ENCODE results near the gene NSRP1.
"Not testable (repeated sequence)": the region's sequence is repeated elsewhere in the genome, so short reads cannot be mapped to it uniquely, and the experiment has no call there.

Gene NSRP1

DNA sequence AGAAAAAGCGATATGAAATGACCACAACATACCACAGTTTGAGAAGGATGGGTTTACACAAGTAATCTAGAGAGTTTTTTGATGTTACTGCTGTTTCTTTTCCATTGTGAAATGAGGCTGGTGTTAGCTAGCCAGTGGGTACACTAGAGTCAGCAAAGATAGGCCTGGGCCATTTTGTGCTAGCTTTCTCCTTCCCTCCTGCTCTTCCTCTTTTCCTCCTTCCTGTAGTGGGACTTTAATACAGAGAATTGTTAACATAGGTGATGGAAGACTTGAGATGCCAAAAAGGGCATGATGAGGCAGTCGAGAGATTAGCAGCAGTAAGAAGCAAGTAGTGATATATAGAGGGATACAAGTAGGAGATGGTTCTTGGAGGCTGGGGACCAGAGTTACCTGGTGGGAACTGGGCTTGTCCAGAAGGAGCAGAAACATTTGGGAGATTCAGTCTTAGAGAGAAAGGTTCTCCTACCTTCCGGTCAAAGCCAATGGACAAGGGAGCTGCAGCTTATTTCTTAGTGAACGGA is 7.7 kb downstream of the NSRP1 start:
- DNase-seq (ENCODE audit: low read depth, low spot score), result no peak

DNA sequence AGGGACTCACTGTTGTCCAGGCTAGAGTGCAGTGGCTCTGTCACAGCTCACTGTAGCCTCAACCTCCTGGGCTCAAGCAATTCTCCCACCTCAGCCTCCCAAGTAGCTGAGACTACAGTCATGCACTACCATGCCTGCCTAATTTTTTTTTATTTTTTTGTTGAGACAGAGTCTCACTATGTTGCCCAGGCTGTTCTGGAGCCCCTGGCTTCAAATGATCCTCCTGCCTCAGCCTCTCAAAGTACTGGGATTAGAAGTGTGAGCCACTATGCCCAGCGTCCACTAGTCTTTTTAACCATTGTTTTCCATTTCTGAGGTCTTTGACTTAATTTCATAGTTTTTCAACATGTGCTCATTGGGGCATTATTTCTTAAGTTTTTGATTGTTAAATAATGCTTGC is 13.5 kb downstream of the NSRP1 start:
- DNase-seq (ENCODE audit: low read depth, low spot score), result no peak

DNA sequence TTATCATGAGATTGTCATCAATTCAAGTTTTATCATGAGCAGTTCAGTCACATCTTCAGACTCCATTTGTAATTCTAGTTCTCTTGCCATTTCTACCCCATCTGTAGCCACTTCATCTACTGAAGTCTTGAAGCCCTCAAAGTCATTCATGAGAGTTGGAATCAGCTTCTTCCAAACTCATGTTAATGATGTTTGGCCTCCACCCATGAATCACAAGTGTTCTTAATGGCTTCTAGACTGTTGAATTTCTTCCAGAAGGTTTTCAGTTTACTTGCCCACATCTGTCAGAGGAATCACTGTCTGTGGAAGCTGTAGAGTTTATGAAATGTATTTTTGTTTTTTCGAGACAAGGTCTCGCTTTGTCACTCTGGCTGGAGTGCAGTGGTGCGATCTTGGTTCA is 16.0 kb downstream of the NSRP1 start:
- no peak for DNase-seq (ENCODE audit: low read depth, low spot score)

DNA sequence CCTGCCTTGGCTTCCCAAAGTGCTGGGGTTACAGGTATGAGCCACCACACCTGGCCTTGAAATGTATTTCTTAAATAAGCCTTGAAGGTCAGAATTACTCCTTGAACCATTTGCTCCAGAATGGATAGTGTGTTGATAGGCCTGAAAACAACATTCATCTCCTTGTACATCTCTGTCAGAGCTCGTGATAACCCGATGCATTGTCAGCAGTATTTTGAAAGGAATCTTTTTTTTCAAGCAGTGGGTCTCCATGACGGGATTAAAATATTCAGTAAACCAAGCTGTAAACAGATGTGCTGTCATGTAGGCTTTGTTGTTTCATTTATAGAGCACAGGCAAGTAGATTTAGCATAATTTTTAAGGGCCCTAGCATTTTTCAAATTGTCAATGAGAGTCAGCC is 16.6 kb downstream of the NSRP1 start:
- no peak for DNase-seq (ENCODE audit: low read depth, low spot score)

DNA sequence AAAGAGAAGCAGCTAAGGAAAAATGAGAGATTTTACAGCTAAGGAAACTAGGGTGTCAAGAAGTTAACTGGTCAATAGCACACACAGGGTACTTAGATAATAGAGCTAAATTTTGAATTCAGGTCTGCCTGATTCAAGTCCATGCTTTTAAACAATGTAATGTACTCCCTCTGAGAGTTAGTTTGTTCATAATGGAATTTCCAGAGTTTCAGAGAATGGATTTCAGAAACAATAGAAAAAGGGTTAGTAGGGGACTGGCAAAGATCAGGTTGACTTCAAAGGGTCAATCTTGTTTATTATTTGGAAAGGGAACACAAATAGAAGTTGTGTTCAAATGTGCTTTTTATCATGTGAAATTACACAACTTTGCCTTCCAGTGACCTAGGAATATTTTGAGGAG is 17.9 kb downstream of the NSRP1 start:
- no peak for DNase-seq (ENCODE audit: low read depth, low spot score)

DNA sequence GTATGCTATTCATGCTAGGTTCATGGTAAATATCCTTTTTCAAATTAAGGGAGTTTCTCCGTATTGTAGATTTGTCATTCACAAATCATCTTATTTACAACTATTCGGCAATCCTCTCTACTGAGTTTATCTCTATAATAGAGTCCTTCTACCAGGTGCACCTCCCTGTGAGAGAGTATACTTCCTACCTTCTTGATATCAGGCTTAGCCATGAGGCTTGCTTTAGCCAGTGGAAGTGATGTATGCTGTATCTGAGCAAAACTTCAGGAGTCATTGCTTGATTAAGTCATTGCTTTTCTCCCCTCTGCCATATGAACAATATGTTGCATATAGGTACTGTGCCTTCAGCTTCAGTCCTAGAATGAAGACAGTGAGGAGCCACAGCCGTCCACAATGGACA is 20.5 kb downstream of the NSRP1 start:
- no peak for DNase-seq (ENCODE audit: low read depth, low spot score)

DNA sequence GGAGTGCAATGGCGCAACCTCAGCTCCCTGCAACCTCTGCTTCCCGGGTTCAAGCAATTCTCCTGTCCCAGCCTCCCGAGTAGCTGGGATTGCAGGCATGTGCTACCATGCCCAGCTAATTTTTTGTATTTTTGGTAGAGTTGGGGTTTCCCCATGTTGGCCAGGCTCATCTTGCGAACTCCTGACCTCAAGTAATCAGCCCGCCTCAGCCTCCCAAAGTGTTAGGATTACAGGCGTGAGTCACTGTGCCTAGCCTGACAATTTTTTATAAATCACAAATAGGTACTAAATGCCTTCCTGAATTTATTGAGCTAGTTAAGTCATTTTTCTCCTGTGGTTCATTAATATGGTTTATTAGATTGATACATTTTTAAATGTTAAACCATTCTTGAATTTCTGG is 31.2 kb downstream of the NSRP1 start:
- DNase-seq (ENCODE audit: low read depth, low spot score), result not testable (repeated sequence)

DNA sequence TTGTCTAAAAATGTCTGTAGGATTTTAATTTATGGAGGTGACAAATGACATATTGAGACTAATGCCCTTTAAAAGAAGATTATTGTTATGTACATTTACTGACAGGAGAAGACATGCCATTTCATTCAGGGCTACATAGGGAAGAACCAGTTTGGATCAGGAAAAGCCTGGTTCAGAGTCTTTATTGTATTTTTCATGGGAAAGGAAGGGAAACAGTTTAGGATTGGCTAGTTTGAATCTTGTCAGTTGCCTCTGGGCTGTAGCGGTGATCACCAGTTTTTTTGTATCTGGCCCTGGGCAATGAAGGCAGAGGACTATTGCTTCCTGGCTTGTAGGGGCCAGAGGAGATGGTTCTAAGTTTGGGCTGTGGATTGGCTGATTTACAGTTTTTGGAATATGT is 31.8 kb downstream of the NSRP1 start:
- no peak for DNase-seq (ENCODE audit: low read depth, low spot score)

DNA sequence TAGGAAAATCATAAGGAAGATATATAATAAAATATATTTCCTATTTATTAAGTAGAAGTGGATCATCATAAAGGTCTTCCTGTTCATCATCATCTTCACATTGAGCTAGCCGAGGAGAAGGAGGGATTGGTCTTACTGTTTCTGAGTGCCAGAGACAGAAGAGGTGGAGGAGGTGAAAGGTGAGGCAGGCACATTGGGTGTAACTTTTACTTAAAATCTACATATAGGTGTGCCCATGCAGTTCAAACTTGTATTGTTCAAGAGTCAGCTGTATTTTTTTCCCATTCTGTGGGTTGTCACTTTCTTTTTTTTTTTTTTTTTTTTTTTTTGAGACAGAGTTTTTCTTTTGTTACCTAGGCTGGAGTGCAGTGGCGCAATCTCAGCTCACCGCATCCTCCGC is 34.9 kb downstream of the NSRP1 start:
- DNase-seq (ENCODE audit: low read depth, low spot score), result no peak

DNA sequence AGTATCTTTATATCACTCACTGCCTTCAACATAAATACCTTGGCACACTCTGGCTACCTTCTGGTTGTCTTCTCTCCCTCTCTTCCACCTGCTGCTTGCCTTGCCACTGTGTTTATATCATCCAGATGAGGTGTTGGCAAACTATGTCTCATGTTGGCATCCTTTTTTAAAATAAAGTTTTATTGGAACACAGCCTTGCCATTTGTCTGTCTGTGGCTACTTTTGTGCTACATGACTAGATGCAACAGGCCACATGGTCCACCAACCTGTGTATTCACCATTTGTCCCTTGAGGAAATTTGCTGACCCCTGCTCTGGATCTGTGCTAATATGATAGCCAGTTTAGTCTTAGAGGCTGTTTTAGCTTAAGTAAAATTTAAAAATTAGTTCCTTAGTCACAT is 36.8 kb downstream of the NSRP1 start:
- DNase-seq (ENCODE audit: low read depth, low spot score), result no peak

DNA sequence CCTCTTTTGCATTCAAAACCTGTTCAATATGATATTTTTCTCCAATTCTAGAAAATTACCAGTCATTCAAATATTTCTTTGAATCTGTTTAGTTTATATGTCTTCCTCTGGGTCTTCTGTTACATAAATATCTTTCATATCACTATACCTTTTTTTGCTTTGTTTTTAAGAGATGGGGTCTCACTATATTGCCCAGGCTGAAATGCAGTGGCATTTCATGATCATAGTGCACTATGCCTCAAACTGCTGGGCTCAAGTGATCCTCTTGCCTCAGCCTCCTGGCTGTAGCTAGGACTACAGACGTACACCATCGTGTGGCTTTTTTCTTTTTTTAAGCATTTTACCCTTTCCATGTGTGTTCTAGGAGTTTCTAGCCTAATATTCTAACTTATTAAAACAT is 38.8 kb downstream of the NSRP1 start:
- DNase-seq (ENCODE audit: low read depth, low spot score), result no peak

DNA sequence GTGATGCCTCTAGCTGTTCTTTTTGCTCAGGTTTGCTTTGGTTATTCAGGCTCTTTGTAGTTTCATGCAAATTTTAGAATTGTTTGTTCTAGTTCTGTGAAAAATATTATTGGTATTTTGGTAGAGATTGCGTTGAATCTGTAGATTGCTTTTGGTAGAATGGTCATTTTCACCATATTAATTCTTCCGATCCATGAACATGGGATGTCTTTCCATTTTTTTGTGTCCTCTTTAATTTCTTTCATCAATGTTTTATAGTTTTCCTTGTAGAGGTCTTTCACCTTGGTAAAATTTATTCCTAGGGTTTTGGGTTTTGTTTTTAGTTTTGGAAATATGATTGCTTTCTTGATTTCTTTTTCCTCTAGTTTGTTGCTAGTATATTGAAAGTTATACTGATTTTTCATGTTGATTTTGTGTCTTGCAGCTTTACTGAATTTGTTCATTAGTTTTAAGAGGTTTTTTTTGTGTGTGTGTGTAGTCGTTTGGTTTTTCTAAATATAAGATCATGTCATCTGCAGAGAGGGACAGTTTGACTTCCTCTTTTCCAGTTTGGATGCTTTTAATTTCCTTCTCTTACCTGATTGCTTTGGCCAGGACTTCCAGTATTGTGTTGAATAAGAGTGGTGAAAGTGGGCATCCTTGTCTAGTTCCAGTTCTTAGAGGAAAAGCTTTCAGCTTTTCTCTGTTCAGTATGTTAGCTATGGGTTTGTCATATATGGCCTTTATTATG is 42.4 kb downstream of the NSRP1 start:
- DNase-seq (ENCODE audit: low read depth, low spot score), result no peak

DNA sequence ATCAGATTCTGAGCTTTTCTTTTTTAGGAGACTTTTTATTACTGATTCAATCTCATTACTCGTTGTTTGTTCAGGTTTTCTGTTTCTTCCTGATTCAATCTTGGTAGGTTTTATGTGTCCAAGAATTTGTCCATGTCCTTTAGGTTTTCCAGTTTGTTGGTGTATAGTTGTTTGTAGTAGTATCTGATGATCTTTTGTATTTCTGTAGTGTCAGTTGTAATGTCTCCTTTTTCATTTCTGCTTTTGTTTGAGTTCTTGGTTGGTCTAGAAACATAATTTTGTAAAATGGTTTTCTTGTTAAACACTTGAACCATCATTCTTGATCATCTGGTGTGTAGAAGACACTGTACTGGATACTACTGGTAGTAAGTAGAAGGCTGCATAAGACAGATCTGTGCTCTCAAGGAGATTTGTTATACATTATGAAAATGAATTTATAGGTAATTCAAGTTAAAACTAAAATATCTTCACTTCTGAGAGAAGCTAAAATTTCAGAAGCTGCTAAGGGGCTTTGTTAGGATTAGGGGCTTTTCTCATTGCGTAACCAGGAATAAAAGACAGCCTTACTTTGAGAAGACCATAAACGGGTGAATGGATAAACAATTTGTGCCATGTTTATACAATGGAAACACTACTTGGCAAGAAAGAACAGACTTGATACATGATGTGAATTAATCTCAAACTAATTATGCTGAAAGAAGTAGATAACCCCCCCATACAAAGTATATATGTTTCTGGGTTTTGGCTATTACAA is 44.0 kb downstream of the NSRP1 start:
- no peak for DNase-seq (ENCODE audit: low read depth, low spot score)

DNA sequence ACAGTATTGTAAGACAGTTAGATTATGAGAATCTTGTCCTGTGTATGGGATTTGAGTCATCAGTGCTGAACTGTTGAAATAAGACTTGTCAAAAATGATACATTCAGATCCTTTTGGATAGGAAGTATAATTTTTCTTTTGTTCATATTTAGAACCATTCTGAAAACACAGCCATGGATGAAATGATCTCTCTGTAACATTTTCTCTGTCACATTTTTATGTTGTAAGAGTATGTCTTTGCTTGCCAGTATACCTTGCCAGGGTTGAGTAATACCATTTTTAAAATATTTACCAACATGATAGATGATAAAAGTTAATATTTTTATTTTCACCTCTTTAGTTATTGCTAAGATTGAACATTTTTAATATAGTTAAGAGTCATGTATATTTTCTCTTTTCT is 45.0 kb downstream of the NSRP1 start:
- no peak for DNase-seq (ENCODE audit: low read depth, low spot score)

DNA sequence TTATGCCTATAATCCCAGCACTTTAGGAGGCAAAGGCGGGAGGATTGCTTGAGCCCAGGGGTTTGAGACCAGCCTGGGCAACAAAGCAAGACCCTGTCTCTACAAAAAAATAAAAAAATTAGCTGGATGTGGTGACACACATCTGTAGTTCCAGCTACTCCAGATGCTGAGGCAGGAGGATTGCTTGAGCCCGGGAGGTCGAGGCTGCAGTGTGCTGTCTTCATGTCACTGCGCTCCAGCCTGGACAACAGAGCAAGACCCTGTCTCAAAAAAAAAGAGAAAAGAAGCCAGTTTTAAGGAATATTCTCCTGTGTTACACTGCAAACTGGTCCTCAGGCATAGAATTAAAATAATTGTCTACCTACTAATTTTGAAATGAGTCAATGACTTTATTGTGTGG is 47.9 kb downstream of the NSRP1 start:
- DNase-seq (ENCODE audit: low read depth, low spot score), result no peak

DNA sequence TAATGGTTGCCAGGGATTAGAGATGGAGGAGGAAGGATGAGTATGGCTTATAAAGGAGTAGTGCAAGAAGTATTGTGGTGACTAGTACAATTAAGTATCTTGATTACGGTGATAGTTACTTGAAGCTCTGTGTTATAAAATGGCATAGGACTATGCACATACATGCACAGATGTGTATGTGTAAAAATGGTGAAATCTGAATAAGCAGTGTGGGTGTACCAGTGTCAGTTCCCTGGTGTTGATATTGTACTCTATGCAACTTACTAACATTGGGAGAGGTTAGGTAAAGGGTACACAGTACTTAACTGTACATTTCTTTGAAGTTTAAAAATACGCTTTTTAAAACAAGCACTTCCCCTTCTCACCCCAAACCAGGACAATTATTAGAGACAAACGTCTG is 48.5 kb downstream of the NSRP1 start:
- DNase-seq (ENCODE audit: low read depth, low spot score), result no peak

DNA sequence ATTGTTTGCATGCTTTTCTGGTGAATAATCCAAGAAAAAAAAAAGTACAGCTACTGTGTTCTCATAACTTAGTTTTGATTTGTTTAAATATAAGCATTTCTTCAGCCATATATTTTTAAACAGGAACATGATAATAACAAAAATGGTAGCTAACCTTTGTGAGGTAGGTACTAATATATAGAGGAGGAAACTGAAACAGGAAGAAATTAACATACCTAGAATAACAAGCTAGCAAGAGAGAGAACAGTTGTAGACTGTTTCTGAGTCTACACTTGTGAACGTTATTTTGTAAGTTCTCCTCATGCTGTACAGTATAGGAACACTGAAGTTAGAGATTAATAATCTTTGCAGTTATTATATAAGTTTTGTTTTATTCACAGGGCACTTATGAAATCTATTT is 49.3 kb downstream of the NSRP1 start:
- DNase-seq (ENCODE audit: low read depth, low spot score), result no peak

DNA sequence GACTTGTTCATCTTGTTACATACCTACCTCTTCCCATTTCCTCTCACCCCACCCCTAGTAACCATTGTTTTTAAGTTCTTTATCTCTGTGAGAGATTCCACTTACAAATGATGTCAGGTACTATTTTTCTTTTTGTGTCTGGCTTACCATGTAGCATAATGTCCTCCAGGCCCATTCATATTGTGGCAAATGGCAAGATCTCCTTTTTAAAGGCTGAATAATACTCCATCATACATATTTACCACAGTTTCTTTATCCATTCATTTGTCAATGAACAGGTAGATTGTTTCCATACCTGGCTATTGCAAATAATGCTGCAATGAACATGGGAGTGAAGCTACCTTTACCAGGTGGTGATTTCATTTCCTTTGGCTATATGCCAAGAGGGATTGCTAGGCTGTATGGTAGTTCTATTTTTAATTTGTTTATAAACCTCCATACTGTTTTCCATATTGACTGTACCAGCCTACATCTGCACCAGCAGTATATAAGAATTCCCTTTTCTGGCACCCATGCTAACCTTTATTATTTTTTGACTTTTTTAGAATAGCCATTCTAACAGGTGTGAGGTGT is 53.9 kb downstream of the NSRP1 start:
- no peak for DNase-seq (ENCODE audit: low read depth, low spot score)

DNA sequence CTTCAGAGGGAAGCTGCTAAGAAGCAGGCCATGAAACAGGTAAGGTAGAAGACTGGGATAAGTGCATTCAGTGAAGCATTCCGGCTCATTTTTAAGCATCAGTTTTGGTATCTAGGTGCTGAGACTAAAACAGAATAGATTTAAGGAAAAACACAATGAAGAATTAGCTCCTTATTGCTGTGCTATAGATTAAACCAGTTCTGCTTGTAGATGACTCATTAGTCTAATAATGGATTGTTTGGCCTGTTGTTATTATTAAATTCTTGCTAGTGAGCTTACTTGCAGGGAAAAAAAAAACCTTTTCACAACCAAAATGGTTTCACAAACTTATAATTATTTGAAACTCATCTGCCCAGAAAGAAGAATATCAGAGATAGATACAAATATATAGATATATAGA is 55.9 kb downstream of the NSRP1 start:
- no peak for DNase-seq (ENCODE audit: low read depth, low spot score)

DNA sequence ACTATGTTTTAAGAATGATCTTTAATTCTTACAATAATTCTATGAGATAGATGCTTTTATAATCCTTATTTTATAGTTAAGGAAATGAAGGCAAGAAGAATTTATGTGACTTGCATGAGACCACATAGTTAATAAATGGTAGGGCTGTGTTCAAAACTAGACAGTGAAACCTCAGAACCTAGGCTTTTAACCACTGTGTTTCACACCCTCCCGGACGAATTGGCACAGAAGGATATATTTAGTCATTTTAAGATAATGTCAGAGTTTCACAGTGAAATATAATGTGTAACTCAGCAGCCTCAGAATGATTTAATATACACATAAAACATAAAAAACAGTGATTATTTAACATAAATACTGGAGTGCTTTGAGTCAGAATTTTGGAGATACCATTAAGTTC is 57.0 kb downstream of the NSRP1 start:
- no peak for DNase-seq (ENCODE audit: low read depth, low spot score)

DNA sequence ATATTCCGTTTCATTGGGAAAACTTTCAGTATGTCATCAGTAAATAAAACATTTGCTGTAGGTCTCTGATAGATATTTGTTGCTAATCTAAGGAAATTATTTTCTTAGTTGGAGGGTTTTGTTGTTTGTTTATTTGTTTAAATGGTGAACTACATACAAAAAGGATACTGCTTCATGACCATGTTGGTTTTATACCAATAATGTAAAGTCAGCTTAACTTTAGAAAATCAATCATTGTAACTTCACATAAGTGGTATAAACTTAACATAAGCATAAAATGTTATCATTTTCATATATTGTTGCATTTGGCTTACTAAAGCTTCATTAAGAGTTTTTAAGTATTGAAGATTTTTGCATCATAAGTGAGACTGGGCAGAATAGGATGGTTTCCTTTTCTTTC is 57.9 kb downstream of the NSRP1 start:
- DNase-seq (ENCODE audit: low read depth, low spot score), result no peak

DNA sequence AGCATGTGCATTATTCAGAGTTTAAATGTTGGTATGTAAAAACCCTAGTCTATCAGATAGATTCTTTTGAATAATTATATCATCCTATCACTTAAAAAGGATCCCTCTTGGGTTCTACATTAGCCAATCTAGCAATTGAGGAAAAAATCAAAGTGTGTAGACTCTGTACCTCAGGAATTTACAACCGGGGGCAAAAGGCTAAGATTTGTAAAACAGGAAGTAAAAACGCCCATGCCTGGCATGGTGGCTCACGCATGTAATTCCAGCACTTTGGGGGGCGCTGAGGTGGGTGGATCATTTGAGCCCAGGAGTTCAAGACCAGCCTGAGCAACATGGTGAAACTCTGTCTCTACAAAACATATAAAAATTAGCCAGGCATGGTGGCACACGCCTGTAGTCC is 60.2 kb downstream of the NSRP1 start:
- DNase-seq (ENCODE audit: low read depth, low spot score), result no peak

DNA sequence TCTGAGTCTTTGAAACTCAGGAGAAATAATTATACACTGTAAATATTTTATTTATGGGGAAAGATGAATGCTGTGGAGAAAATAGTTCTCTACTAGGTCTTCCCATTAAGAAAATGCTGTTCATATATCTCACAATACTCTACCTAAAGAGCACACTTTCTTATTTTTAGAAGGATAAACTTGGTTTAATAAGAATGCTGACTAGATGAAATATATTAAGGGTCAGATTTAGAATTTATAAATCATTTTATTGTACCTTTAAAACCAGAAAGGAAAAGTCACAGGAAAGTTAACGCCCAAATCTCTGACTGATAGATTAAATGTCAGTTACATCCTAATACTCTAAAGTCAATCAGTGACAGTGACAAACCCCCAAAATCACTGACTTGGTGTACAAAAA is 70.1 kb downstream of the NSRP1 start:
- no peak for DNase-seq (ENCODE audit: low read depth, low spot score)

Measured in brain pericyte (primary cell).